Measurements from ENCODE around the gene ST8SIA1.

The ST8SIA1 gene

GRCh38 chr12:22348208-22348607 is 13.7 kb upstream of the ST8SIA1 start:
- Mint-ChIP-seq H3K9me3 (ENCODE audit: low read depth) (peaks cover 6% of the 10 kb centered on the region), H3K27ac (no peak overlapping the region), H3K36me3 (no peaks in the 10 kb centered on the region), H3K27me3 (no peaks in the 10 kb centered on the region), H3K4me1 (ENCODE audit: low read depth) (no peaks in the 10 kb centered on the region), H3K4me3 (no peak overlapping the region)

DNA sequence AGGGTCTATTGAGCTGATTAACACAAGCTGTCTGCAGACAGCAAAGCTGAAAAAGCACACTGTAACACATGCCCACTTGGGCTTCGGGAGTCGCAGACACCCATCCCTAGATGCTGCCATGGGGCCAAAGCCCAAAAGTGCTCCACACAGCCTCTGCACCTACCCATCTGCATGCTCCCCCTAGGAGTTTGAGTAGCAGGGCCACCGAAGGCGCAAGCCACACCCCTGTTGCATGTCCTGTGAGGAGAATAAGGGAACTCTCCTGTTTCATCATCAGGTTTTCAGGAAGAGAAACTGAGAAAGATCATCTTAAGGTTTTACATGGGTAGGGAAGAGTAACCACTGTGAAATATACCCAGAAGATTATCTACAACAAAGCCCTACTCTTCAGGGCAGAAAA is 5.6 kb upstream of the ST8SIA1 start:
- Mint-ChIP-seq H3K27me3 (peaks cover 17% of the 10 kb centered on the region), H3K27ac (no peak overlapping the region), H3K4me3 (no peak overlapping the region), H3K9me3 (ENCODE audit: low read depth) (peaks cover 18% of the 10 kb centered on the region), H3K4me1 (ENCODE audit: low read depth) (peaks cover 6% of the 10 kb centered on the region), H3K36me3 (peaks cover 6% of the 10 kb centered on the region)

DNA sequence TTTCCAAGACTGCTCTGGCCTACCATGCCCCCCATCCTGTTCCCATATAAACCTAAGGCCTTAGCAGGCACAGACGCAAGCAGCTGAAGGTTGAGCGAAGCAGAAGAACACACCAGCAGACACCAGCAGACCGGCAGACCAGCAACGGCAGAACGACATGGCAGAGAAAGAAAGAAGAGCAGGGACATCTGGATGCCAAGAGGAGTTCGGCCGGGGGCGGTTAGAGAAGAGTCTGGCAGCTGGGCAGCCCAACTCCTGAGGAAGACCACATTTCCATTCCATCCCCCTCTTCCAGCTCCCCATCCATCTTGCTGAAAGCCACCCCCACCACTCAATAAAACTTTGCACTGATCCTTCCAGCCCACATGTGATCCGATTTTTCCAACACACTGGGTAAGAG is 5.2 kb upstream of the ST8SIA1 start:
- Mint-ChIP-seq H3K4me1 (ENCODE audit: low read depth) (peaks cover 6% of the 10 kb centered on the region), H3K27ac (no peak overlapping the region)

DNA sequence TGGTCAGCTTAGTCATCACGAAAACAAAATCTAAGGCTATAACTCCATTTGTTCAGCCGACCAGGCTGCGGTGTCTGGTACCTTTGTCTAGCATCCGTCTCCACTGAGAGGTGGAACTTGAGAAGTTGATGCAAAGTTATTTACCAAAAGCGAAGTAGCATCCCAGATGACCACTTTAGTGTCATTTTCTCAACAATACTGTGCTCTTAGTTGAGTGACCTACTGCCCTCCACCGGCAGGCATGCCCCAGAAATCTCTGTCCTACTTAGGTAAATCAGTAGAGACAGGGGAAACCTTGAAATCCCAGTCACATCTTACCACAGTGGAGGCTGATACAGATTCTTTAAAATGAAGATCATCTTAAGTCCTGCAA is 1.3 kb upstream of the ST8SIA1 start:
- H3K9me3 Mint-ChIP-seq (ENCODE audit: low read depth): peaks cover 4% of the 10 kb centered on the region
- H3K4me1 Mint-ChIP-seq (ENCODE audit: low read depth): peaks cover 20% of the 10 kb centered on the region
- H3K36me3 Mint-ChIP-seq: no peaks in the 10 kb centered on the region
- peak overlapping the region; percentile 88 for H3K4me3 Mint-ChIP-seq
- H3K27ac Mint-ChIP-seq: peak overlapping the region; percentile 25
- peaks cover 29% of the 10 kb centered on the region for H3K27me3 Mint-ChIP-seq

More for the DNA sequence above, 5.2 kb upstream of the ST8SIA1 start:
- H3K27me3 Mint-ChIP-seq: peaks cover 17% of the 10 kb centered on the region
- H3K36me3 Mint-ChIP-seq: peaks cover 6% of the 10 kb centered on the region
- H3K9me3 Mint-ChIP-seq (ENCODE audit: low read depth): peaks cover 18% of the 10 kb centered on the region
- H3K4me3 Mint-ChIP-seq: no peak overlapping the region

DNA sequence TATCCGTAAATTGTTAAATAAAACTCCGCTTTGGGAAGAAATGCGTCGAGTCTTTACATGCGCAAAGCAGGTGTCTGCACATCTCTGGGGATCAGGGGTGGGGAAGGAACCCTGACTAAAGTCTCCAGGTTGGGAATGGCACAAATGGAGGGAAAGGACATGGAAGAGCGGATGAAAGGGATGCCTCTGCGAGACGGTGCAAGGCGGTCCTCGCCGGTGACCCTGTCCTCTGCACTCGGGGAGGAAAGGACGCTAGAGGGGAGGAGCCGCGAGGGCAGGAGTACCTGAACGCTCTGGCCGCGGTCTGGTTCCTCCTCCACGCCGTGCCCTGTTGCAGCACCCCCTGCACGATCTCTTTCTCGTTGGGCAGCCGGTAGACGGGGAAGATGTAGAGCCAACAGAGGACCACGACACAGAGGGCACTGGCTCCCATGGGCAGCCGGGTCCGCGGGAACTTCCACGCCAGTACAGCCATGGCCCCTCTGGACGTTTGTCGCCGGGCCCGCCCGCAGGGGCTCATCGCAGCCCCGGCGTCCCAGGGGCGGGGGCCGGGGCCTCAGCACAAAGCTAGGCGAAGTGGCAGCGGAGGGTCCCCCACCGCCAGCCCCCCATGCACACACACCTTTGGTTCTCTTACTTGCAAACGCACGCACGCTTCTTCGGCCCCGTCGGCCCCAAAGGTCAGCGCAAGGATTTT is 646 bp downstream of the ST8SIA1 start:
- Mint-ChIP-seq H3K9me3 (ENCODE audit: low read depth) (no peaks in the 10 kb centered on the region), H3K36me3 (no peaks in the 10 kb centered on the region), H3K4me3 (peak overlapping the region; percentile 88), H3K27me3 (peaks cover 29% of the 10 kb centered on the region), H3K4me1 (ENCODE audit: low read depth) (peaks cover 22% of the 10 kb centered on the region), H3K27ac (peak overlapping the region; percentile 30)

DNA sequence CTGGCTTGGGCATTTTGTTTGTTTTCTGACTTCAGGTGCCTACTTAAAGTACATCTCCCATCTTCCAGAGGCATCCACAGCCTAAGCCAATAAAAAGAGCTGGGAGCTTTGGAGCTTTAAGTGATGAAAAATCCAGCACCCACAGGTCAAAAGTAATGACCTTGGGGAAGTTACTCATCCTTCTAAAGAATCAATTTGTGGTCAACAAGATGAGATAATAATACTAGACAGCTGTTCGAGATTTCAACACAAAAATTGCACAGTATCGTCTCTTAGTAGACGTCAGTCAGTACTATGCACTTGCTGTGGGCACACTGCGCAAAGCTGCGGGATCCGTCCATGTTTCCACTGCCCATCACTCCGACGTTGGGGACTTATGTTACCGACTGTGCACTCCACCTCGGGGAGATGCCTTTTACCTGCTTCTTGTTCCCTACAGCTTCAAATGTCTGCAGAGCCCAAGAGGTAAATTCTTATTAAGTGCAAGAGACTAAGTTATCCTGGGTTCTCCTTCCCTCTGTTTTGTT is 1.3 kb downstream of the ST8SIA1 start:
- Mint-ChIP-seq H3K27me3 (peaks cover 29% of the 10 kb centered on the region), H3K9me3 (ENCODE audit: low read depth) (no peaks in the 10 kb centered on the region), H3K4me3 (peak overlapping the region; percentile 88), H3K27ac (peak overlapping the region; percentile 30), H3K4me1 (ENCODE audit: low read depth) (peaks cover 22% of the 10 kb centered on the region), H3K36me3 (no peaks in the 10 kb centered on the region)

DNA sequence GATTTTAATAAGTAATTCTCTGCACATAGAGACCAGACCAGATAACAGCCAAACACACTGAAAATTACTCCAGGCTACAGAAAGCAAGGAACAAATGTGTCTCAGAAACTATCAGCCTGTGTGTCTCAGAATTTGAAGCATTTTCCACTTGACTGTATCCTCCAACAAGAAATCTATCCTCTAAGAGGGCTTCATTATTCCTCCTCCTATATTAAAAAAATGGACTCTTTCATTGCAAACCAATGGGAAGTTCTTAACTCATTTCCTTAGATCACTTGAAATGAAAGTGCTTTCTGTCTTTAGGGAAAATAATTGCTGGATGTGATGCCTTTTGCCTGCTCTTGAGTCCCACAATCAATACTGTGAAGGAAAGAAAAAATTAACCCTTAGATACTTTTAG is 2.3 kb downstream of the ST8SIA1 start:
- Mint-ChIP-seq H3K4me1 (ENCODE audit: low read depth) (peaks cover 22% of the 10 kb centered on the region), H3K4me3 (peak overlapping the region; percentile 88), H3K27ac (no peak overlapping the region), H3K9me3 (ENCODE audit: low read depth) (no peaks in the 10 kb centered on the region), H3K36me3 (no peaks in the 10 kb centered on the region), H3K27me3 (peaks cover 29% of the 10 kb centered on the region)

DNA sequence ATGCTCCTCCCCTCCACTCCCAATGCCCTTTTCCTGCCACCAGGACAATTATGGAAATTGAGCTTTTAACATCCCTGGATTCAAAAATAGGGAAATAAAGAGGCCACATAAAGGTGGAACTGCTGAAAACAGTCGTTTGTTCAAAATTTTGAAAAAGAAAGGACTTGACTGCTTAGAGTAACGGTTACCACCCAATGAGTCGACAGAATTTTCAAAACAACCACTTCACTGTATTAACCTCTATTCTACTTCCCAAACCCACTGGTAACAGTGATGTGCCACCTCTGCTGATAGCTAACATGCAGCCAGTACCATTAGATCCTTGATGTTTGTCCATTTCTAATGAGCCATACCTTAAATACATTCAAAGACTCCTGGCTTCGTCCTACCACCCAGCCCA is 4.9 kb downstream of the ST8SIA1 start:
- Mint-ChIP-seq H3K27me3 (peaks cover 14% of the 10 kb centered on the region), H3K9me3 (ENCODE audit: low read depth) (no peaks in the 10 kb centered on the region), H3K27ac (no peak overlapping the region), H3K4me3 (no peak overlapping the region), H3K36me3 (no peaks in the 10 kb centered on the region), H3K4me1 (ENCODE audit: low read depth) (peaks cover 16% of the 10 kb centered on the region)

- Mint-ChIP-seq H3K4me1 (ENCODE audit: low read depth) (peaks cover 6% of the 10 kb centered on the region), H3K27me3 (peaks cover 3% of the 10 kb centered on the region), H3K27ac (no peak overlapping the region), H3K4me3 (no peak overlapping the region), H3K36me3 (no peaks in the 10 kb centered on the region), H3K9me3 (ENCODE audit: low read depth) (peaks cover 3% of the 10 kb centered on the region)
These were observed 9.3 kb downstream of the ST8SIA1 start for GRCh38 chr12:22325218-22325617.

DNA sequence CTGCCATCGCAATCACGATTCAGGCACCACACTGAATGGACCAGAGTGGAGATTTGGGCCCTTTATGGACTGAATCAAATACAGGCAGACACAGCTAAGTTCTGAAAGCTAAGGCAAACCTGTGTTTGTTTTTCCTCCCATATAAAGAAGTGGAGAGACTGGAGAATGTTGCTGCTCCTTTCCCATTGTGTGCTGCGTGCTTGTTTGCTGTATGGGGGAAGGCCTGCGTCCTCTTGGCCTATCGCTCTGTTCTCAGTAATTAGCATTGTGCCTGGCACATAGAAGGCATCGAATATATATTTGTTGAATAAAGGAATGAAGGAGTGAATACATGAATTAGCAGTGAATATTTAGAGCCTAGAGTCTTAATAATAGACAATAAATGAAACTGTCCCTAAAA is 12.4 kb downstream of the ST8SIA1 start:
- Mint-ChIP-seq H3K4me3 (no peak overlapping the region), H3K36me3 (no peaks in the 10 kb centered on the region), H3K9me3 (ENCODE audit: low read depth) (peaks cover 3% of the 10 kb centered on the region), H3K27me3 (peaks cover 3% of the 10 kb centered on the region), H3K27ac (no peak overlapping the region), H3K4me1 (ENCODE audit: low read depth) (peaks cover 5% of the 10 kb centered on the region)

DNA sequence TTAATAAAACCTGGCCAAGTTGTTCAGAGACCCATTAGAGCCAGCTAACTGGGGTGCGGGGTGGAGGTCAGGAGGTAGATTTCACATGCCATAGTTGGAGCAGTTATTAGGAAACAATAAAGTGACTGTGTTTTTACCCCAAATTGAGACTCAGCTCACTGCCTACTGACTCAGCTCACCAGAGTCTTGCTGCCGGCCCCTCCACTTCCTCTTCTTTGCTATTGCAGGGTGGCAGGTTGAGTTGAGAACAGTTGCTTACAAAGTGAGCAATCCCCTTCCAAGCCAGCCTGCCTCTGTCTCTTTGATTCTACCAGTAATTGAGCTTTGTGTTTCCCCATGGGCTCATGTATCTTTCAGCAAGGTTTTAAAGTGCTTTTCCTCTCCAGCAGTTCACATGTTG is 12.9 kb downstream of the ST8SIA1 start:
- Mint-ChIP-seq H3K36me3 (no peaks in the 10 kb centered on the region), H3K9me3 (ENCODE audit: low read depth) (peaks cover 3% of the 10 kb centered on the region), H3K4me1 (ENCODE audit: low read depth) (peaks cover 5% of the 10 kb centered on the region), H3K27ac (no peak overlapping the region), H3K4me3 (no peak overlapping the region), H3K27me3 (peaks cover 3% of the 10 kb centered on the region)

GRCh38 chr12:22321018-22321605 is 13.4 kb downstream of the ST8SIA1 start:
- peaks cover 5% of the 10 kb centered on the region for H3K4me1 Mint-ChIP-seq (ENCODE audit: low read depth)
- H3K36me3 Mint-ChIP-seq: no peaks in the 10 kb centered on the region
- H3K27ac Mint-ChIP-seq: no peak overlapping the region
- peaks cover 3% of the 10 kb centered on the region for H3K27me3 Mint-ChIP-seq
- peaks cover 3% of the 10 kb centered on the region for H3K9me3 Mint-ChIP-seq (ENCODE audit: low read depth)
- no peak overlapping the region for H3K4me3 Mint-ChIP-seq

DNA sequence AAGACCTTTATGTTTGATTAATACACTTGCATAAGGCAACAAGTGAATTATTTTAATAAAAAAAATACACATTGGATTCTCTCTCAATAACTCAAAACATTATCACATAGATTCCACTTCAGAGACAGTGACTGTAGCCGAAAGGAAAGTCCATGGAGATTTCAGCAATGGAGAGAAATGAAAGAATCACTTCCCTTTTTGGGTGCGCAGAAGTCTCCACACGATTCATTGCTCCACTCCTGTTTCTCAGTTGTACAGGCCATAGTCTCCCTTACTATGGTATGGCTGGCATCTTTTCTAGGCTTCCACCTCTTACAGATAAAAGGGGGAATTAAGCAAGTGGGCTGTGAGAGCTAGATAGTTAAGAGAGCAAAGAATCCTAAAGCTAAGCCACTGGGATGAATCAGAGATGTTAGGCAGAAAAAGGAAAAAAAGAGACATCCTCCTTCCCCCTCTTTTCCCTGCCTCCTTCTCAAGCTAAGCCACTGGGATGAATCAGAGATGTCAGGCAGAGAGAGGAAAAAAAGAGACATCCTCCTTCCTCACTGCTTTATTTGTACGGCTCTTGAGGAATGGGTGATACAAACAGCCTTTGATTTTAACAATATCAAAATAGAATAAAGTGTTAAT is 16.3 kb downstream of the ST8SIA1 start:
- Mint-ChIP-seq H3K9me3 (ENCODE audit: low read depth) (no peaks in the 10 kb centered on the region), H3K4me1 (ENCODE audit: low read depth) (peaks cover 5% of the 10 kb centered on the region), H3K4me3 (no peak overlapping the region), H3K36me3 (no peaks in the 10 kb centered on the region), H3K27ac (no peak overlapping the region), H3K27me3 (peaks cover 5% of the 10 kb centered on the region)

DNA sequence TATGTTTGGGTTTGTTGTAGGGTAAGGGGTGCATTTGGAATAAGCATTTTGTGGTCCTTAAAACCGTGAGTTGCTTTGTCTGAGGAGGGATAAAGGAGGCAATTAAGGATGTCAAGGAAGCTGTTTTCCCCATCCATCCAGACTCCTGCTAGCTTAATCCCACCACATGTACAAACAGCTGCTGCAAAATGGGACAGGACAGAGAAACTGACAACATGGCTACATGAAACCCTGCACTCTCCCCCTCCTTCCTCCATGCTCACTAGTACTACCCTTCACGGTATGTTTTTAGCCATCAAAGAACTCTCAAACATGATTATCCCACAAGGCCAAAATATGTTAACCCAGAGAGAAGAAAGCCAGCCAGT is 20.6 kb downstream of the ST8SIA1 start:
- H3K27me3 Mint-ChIP-seq: peaks cover 11% of the 10 kb centered on the region
- H3K4me3 Mint-ChIP-seq: no peak overlapping the region
- H3K9me3 Mint-ChIP-seq (ENCODE audit: low read depth): no peaks in the 10 kb centered on the region
- H3K36me3 Mint-ChIP-seq: peaks cover 2% of the 10 kb centered on the region
- no peak overlapping the region for H3K27ac Mint-ChIP-seq
- no peaks in the 10 kb centered on the region for H3K4me1 Mint-ChIP-seq (ENCODE audit: low read depth)

- H3K27ac Mint-ChIP-seq: no peak overlapping the region
- no peak overlapping the region for H3K4me3 Mint-ChIP-seq
- no peaks in the 10 kb centered on the region for H3K4me1 Mint-ChIP-seq (ENCODE audit: low read depth)
- peaks cover 2% of the 10 kb centered on the region for H3K36me3 Mint-ChIP-seq
- H3K27me3 Mint-ChIP-seq: peaks cover 15% of the 10 kb centered on the region
- no peaks in the 10 kb centered on the region for H3K9me3 Mint-ChIP-seq (ENCODE audit: low read depth)
These were observed 21.1 kb downstream of the ST8SIA1 start for GRCh38 chr12:22313286-22313962.
